ENCODE results near the gene SLC30A7. TPM values are rescaled to one million over a fixed set of nuclear protein-coding genes. Genes with fewer than 3 reads are reported as not detected.

Gene SLC30A7
- polyA plus RNA-seq, 1 of the 3 experiments (the other 2 are of a cell fraction) = 4.0 TPM

- Histone ChIP-seq H2AFZ (ENCODE audit: low read depth) (no peak overlapping the region), H3K27me3 (ENCODE audit: insufficient read depth) (no peaks in the 10 kb centered on the region), H3K9ac (no peak overlapping the region), H3K4me3 (ENCODE audit: low read depth in 2 of 2, low read length in 1 of 2) (no peak overlapping the region), H4K20me1 (ENCODE audit: insufficient read depth) (no peaks in the 10 kb centered on the region), H3F3A (replicated peaks; ENCODE audit: insufficient read depth) (peaks cover 20% of the 10 kb centered on the region), H3K27ac (ENCODE audit: low read depth in 2 of 2, low read length in 1 of 2) (no peak overlapping the region), H3K9me2 (no peaks in the 10 kb centered on the region), H3K9me3 (no peaks in the 10 kb centered on the region), H3K79me2 (ENCODE audit: insufficient read depth) (peaks cover 14% of the 10 kb centered on the region), H3K36me3 (replicated peaks in 1 of 2; ENCODE audit: control insufficient read depth in 1 of 2, insufficient read depth in 2 of 2, low read length in 1 of 2) (peaks cover 76 to 87% of the 10 kb centered on the region in 2 experiments), H3K4me1 (ENCODE audit: control insufficient read depth in 1 of 2, insufficient read depth in 2 of 2, low read depth in 1 of 2, low read length in 1 of 2) (no peaks in the 10 kb centered on the region; a peak in 1 of 4 replicates), H3K4me2 (no peak overlapping the region)
- POLR2A ChIA-PET = no interaction called here
- DNase-seq = no peak
- CTCF ChIA-PET = interaction anchor here (0.6 to 1.5 kb wide), 2 partner anchors 377 to 378 kb away, joined by 3 to 9 read pairs; no protein-coding TSS in a partner anchor
- no peak for TF ChIP-seq EZH2phosphoT487 (IDR thresholded peaks at IDR 0.05; ENCODE audit: borderline replicate concordance, low read depth)
- no peak for TF ChIP-seq NRF1 (IDR thresholded peaks at IDR 0.05; ENCODE audit: low read depth, low read length)
- no peak for TF ChIP-seq ZBTB33 (IDR thresholded peaks at IDR 0.05; ENCODE audit: borderline replicate concordance, low read depth)
- no peak for TF ChIP-seq ELF1 (IDR thresholded peaks at IDR 0.05)
- TF ChIP-seq FOXJ3 (CRISPR knock-in tag; IDR thresholded peaks at IDR 0.05) = no peak
- no peak for TF ChIP-seq NFIC (IDR thresholded peaks at IDR 0.05; ENCODE audit: borderline replicate concordance)
- TF ChIP-seq JUND (IDR thresholded peaks at IDR 0.05) = no peak
- no peak for TF ChIP-seq TCF12 (IDR thresholded peaks at IDR 0.05)
- no peak for TF ChIP-seq FOSL2 (IDR thresholded peaks at IDR 0.05; ENCODE audit: borderline replicate concordance, low read depth)
- no peak for TF ChIP-seq TAF1 (IDR thresholded peaks at IDR 0.05; ENCODE audit: borderline replicate concordance, low read depth, low read length)
- no peak for TF ChIP-seq CTCF (IDR thresholded peaks at IDR 0.05)
- TF ChIP-seq SMC3 (IDR thresholded peaks at IDR 0.05; ENCODE audit: low read depth, low read length) = no peak
- no peak for TF ChIP-seq PBX3 (IDR thresholded peaks at IDR 0.05)
- no peak for TF ChIP-seq POLR2AphosphoS5 (IDR thresholded peaks at IDR 0.05; ENCODE audit: low read depth, low read length)
- no peak for TF ChIP-seq CHD2 (IDR thresholded peaks at IDR 0.05; ENCODE audit: low read length, partially characterized antibody)
- TF ChIP-seq IRF3 (IDR thresholded peaks at IDR 0.05; ENCODE audit: low read depth, low read length) = no peak
- no peak for TF ChIP-seq YY1 (IDR thresholded peaks at IDR 0.05; ENCODE audit: low read depth)
- no peak for TF ChIP-seq GATA2 (CRISPR knock-in tag; IDR thresholded peaks at IDR 0.05)
- TF ChIP-seq TEAD4 (IDR thresholded peaks at IDR 0.05; ENCODE audit: borderline replicate concordance, insufficient read depth) = no peak
- TF ChIP-seq RCOR1 (IDR thresholded peaks at IDR 0.05; ENCODE audit: low read length) = no peak
Measured at GRCh38 chr1:100912019-100912418, 16.1 kb downstream of the SLC30A7 start.
